Nephron (organoid): ENCODE data around the gene POLR3B.

Source experiments
- H3K27ac Mint-ChIP-seq, 3 experiments: 2 replicates each; pipeline ENCODE4 v1.8.0; 2020; ENCODE audit warnings: mixed read lengths in 3 of 3, mild to moderate bottlenecking in 2 of 3, moderate library complexity in 1 of 3
- H3K27me3 Mint-ChIP-seq: 2 replicates; pipeline ENCODE4 v1.8.0; 2021; ENCODE audit warnings: low read depth, mild to moderate bottlenecking, moderate library complexity, mixed read lengths
- H3K36me3 Mint-ChIP-seq: 2 replicates; pipeline ENCODE4 v1.8.0; 2020; ENCODE audit warnings: low read depth, mixed read lengths
- H3K4me1 Mint-ChIP-seq: 2 replicates; pipeline ENCODE4 v1.8.0; 2020; ENCODE audit warnings: mixed read lengths
- H3K4me3 Mint-ChIP-seq, 3 experiments: 2 replicates each; pipeline ENCODE4 v1.8.0; 2020; ENCODE audit warnings: mild to moderate bottlenecking in 3 of 3, mixed read lengths in 3 of 3, moderate library complexity in 2 of 3
- H3K9me3 Mint-ChIP-seq: 2 replicates; pipeline ENCODE4 v1.8.0; 2020; ENCODE audit warnings: mixed read lengths
- TF ChIP-seq, protein P1 (sequence below), 3 experiments: fragments of 200-600 bp; sonication (generic); IDR thresholded peaks; one replicate each; pipeline ENCODE4 v1.5.0; 2021; ENCODE audit warnings: antibody characterized with exemption in 3 of 3; ENCODE audit not compliant: unreplicated experiment in 3 of 3

The POLR3B gene

DNA sequence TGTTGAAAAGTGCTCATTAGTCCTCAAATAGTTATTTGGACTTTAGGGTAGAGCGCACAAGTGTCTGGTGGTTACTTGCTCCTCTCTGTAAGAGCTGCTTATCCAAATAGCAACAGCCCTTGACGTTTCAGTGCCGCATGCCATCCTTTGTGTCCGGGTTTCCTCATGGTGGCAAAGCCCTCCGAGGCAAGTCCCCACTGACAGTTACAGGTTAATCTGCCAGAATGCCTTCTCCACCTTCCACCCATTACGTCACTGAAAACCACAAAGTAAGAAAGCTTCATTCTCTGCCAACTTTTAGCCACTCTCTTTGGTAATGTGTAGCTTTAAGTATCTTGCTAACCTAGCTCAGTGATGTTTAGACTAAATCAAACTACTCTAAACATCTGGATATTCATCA is 78.6 kb downstream of the POLR3B start:
- Mint-ChIP-seq H3K4me1 (no peaks in the 10 kb centered on the region), H3K27me3 (no peaks in the 10 kb centered on the region), H3K27ac (no peak overlapping the region), H3K4me3 (no peak overlapping the region), H3K36me3 (peaks cover 41% of the 10 kb centered on the region), H3K9me3 (no peaks in the 10 kb centered on the region)
- TF ChIP-seq, protein P1, sequence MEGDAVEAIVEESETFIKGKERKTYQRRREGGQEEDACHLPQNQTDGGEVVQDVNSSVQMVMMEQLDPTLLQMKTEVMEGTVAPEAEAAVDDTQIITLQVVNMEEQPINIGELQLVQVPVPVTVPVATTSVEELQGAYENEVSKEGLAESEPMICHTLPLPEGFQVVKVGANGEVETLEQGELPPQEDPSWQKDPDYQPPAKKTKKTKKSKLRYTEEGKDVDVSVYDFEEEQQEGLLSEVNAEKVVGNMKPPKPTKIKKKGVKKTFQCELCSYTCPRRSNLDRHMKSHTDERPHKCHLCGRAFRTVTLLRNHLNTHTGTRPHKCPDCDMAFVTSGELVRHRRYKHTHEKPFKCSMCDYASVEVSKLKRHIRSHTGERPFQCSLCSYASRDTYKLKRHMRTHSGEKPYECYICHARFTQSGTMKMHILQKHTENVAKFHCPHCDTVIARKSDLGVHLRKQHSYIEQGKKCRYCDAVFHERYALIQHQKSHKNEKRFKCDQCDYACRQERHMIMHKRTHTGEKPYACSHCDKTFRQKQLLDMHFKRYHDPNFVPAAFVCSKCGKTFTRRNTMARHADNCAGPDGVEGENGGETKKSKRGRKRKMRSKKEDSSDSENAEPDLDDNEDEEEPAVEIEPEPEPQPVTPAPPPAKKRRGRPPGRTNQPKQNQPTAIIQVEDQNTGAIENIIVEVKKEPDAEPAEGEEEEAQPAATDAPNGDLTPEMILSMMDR (IDR thresholded peaks at IDR 0.05; ENCODE audit: unreplicated experiment in 3 of 3), result no peak

DNA sequence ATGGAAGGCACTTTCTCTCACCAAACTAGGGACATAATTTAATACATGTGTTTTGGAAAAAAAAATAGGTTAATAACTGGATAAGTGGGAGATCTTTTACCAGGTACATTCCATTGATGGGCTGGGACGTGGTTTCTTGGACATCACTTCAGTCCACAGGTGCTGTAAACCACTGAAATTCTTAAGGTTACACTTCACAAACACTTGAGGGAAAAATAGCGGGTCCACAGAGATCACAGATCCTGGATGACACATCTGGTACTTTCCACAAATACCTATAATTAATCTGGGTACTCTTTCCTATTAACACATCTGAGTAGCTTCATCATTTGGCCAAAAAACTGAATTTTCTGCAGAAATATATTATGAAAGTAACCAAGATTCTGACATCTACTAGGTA is 85.0 kb downstream of the POLR3B start:
- H3K9me3 Mint-ChIP-seq, result no peaks in the 10 kb centered on the region
- no peak overlapping the region for H3K4me3 Mint-ChIP-seq
- peaks cover 32% of the 10 kb centered on the region for H3K36me3 Mint-ChIP-seq
- H3K27ac Mint-ChIP-seq, result no peak overlapping the region
- TF ChIP-seq, protein P1 (IDR thresholded peaks at IDR 0.05; ENCODE audit: unreplicated experiment in 3 of 3), result no peak
- no peaks in the 10 kb centered on the region for H3K4me1 Mint-ChIP-seq
- no peaks in the 10 kb centered on the region for H3K27me3 Mint-ChIP-seq

DNA sequence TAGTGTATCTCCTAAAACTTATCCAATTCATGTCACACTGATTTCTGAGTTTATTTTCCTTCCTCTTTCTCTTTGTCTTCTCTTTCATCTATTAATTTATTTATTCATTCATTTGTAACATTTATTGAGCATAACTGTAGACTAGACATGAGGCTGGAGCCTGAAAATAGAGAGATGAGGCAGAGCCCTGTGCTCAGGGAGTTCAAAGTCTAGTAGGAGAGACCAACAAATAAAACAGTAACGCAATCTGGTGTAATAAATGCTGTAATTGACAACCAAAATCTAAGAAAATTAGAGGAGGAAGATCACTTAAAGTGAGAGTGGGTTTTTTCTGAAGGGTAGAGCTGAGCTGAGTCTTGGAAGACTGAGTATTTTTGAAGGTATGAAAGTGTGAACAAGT is 87.5 kb downstream of the POLR3B start:
- no peaks in the 10 kb centered on the region for H3K27me3 Mint-ChIP-seq
- H3K9me3 Mint-ChIP-seq, result no peaks in the 10 kb centered on the region
- TF ChIP-seq, protein P1 (IDR thresholded peaks at IDR 0.05; ENCODE audit: unreplicated experiment in 3 of 3), result no peak
- H3K4me1 Mint-ChIP-seq, result no peaks in the 10 kb centered on the region
- no peak overlapping the region for H3K27ac Mint-ChIP-seq
- no peak overlapping the region for H3K4me3 Mint-ChIP-seq
- H3K36me3 Mint-ChIP-seq, result peaks cover 37% of the 10 kb centered on the region

DNA sequence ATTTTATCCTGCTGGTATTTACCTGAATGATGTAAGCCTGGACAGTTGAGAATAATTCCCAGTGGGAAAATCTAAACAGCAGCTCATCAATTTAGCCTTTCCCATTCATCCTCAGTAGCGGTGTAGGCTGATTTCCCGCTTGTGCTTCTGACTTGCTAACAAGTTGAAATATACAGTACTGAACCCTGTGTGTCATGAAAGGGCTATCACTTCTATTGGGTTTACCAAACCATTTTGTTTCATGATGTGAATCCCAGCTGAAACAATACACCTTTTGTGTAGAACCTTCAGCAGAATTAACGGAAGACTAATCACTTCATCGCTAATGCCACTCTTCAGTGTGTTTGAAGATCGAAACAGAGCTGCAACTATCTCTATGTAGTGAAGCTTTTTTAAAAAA is 88.4 kb downstream of the POLR3B start:
- H3K36me3 Mint-ChIP-seq, result peaks cover 28% of the 10 kb centered on the region
- TF ChIP-seq, protein P1 (IDR thresholded peaks at IDR 0.05; ENCODE audit: unreplicated experiment in 3 of 3), result no peak
- H3K4me1 Mint-ChIP-seq, result no peaks in the 10 kb centered on the region
- no peaks in the 10 kb centered on the region for H3K27me3 Mint-ChIP-seq
- H3K9me3 Mint-ChIP-seq, result no peaks in the 10 kb centered on the region
- no peak overlapping the region for H3K4me3 Mint-ChIP-seq
- no peak overlapping the region for H3K27ac Mint-ChIP-seq

DNA sequence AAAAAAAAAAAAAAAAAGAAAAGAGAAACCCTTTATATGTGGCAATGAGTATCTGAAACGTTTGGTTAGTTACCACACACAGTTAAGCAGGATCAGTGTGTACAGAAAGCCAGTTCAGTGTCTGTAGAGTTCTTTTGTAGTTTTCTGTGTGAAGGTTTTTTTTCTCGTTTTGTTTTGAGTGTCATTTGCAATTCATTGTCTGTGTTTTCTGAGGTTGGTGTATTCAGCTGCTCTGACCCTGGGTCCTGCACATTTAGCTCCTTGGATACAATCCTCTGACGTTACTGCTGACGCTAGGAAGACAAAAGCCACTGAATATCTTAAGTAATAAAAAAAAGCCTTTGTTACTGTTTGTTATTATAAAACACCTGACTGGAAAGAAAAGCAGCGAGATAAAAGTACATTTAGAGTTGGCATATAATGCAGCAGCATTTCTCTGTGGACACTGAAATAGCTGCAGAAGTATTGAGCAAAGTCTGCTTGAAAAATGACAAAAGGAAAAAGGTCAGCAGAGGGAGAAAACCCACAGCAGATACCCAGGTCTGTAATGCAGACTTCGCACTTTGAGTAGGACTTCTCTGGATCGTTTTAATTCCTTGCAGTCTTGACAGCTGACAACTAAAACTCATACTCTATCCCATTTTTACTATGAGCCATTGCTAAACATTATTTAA is 89.0 kb downstream of the POLR3B start:
- H3K4me1 Mint-ChIP-seq, result no peaks in the 10 kb centered on the region
- no peaks in the 10 kb centered on the region for H3K27me3 Mint-ChIP-seq
- TF ChIP-seq, protein P1 (IDR thresholded peaks at IDR 0.05; ENCODE audit: unreplicated experiment in 3 of 3), result no peak
- H3K27ac Mint-ChIP-seq, result no peak overlapping the region
- peaks cover 27% of the 10 kb centered on the region for H3K36me3 Mint-ChIP-seq
- H3K4me3 Mint-ChIP-seq, result no peak overlapping the region
- H3K9me3 Mint-ChIP-seq, result no peaks in the 10 kb centered on the region

DNA sequence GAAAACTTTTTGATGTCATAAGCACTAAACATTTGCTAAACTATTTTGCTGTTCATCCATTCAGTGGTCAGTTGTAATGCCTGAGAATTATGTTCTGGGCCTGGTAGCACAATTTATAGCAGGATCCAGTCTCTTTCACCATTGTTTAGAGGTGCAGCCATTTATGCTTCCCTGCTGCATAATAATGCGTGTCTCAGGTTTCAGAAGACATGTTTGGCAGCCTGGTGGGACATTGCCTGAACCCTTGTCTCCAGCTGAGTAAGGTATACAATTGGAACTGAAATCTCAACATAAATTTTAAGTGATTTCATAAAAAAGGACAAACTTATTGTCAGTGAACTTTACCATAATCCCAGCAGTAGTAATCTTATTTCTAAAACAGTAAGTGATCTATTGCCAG is 94.8 kb downstream of the POLR3B start:
- peaks cover 32% of the 10 kb centered on the region for H3K36me3 Mint-ChIP-seq
- no peaks in the 10 kb centered on the region for H3K27me3 Mint-ChIP-seq
- no peak overlapping the region for H3K27ac Mint-ChIP-seq
- H3K4me1 Mint-ChIP-seq, result peaks cover 23% of the 10 kb centered on the region
- TF ChIP-seq, protein P1 (IDR thresholded peaks at IDR 0.05; ENCODE audit: unreplicated experiment in 3 of 3), result no peak
- H3K9me3 Mint-ChIP-seq, result no peaks in the 10 kb centered on the region
- H3K4me3 Mint-ChIP-seq, result no peak overlapping the region
